Pons (tissue), 1 donor: ENCODE results near the gene IARS1.

ENCODE experiments used
- DNase-seq: peaks from one replicate; pipeline ENCODE4 v3.0.0-alpha.2; 2016; ENCODE audit warnings: low spot score

Gene IARS1

GRCh38 chr9:92293452-92294296 is at the start of gene IARS1:
IARS1 (minus strand) TSS chr9:92293697; CDS start chr9:92289419, 4,278 bp downstream.
- DNase-seq: peak; percentile 96

- no peak for DNase-seq
Observed at GRCh38 chr9:92342825-92343488, 49.5 kb upstream of the IARS1 start.

- DNase-seq: no peak
Observed at GRCh38 chr9:92341578-92341977, 48.1 kb upstream of the IARS1 start.

- no peak for DNase-seq
Observed at GRCh38 chr9:92333282-92333634, 39.8 kb upstream of the IARS1 start.

- no peak for DNase-seq
Observed at GRCh38 chr9:92332577-92333281, 39.2 kb upstream of the IARS1 start.

GRCh38 chr9:92328225-92328624 is 34.7 kb upstream of the IARS1 start:
- DNase-seq: peak; percentile 24

GRCh38 chr9:92327283-92327850 is 33.9 kb upstream of the IARS1 start:
- no peak for DNase-seq

- peak; percentile 23 for DNase-seq
Observed at GRCh38 chr9:92325991-92326500, 32.5 kb upstream of the IARS1 start.

GRCh38 chr9:92325269-92325990 is 31.9 kb upstream of the IARS1 start, which contains the start of the genes CENPP and NOL8:
CENPP (plus strand) TSS chr9:92325953.
NOL8 (minus strand) TSS chr9:92325350; CDS start chr9:92324161, 1,189 bp downstream.
- DNase-seq: peak; percentile 94

GRCh38 chr9:92324889-92325268 is 31.4 kb upstream of the IARS1 start:
- peak; percentile 11 for DNase-seq

GRCh38 chr9:92324431-92324830 is 30.9 kb upstream of the IARS1 start:
- DNase-seq: no peak

- DNase-seq: no peak
Observed at GRCh38 chr9:92315456-92315855, 22.0 kb upstream of the IARS1 start.

GRCh38 chr9:92313624-92314012 is 20.1 kb upstream of the IARS1 start:
- DNase-seq: no peak

GRCh38 chr9:92312887-92313623 is 19.6 kb upstream of the IARS1 start:
- DNase-seq: no peak

GRCh38 chr9:92310562-92310961 is 17.1 kb upstream of the IARS1 start:
- no peak for DNase-seq

GRCh38 chr9:92308893-92309292 is 15.4 kb upstream of the IARS1 start:
- DNase-seq: no peak

- no peak for DNase-seq
Observed at GRCh38 chr9:92300936-92301335, 7.4 kb upstream of the IARS1 start.

- no peak for DNase-seq
Observed at GRCh38 chr9:92299116-92299515, 5.6 kb upstream of the IARS1 start.

GRCh38 chr9:92298036-92298435 is 4.5 kb upstream of the IARS1 start:
- DNase-seq: no peak

- no peak for DNase-seq
Observed at GRCh38 chr9:92297611-92298010, 4.1 kb upstream of the IARS1 start.

- no peak for DNase-seq
Observed at GRCh38 chr9:92295827-92296258, 2.3 kb upstream of the IARS1 start.
